HG02870 (cell line): ENCODE results near the gene CLDN15.
"Not testable (repeated sequence)": the region's sequence is repeated elsewhere in the genome, so short reads cannot be mapped to it uniquely, and the experiment has no call there.

ENCODE experiments used
- ATAC-seq: cut with Tn5 transposase; IDR thresholded peaks from one replicate; pipeline ENCODE4 v1.9.1; 2021; ENCODE audit warnings: mild to moderate bottlenecking, moderate library complexity; ENCODE audit not compliant: unreplicated experiment

CLDN15 gene

GRCh38 chr7:101237206-101238067, at the start of gene CLDN15:
CLDN15 (minus strand) TSS chr7:101237802; CDS start chr7:101237581, 221 bp downstream.
- no peak for ATAC-seq

GRCh38 chr7:101287032-101287431, 49.4 kb upstream of the CLDN15 start:
- ATAC-seq = no peak

- ATAC-seq = not testable (repeated sequence)
Measured at GRCh38 chr7:101285880-101286279, 48.3 kb upstream of the CLDN15 start.

- ATAC-seq = no peak
Measured at GRCh38 chr7:101285171-101285570, 47.6 kb upstream of the CLDN15 start.

GRCh38 chr7:101280912-101281311, 43.3 kb upstream of the CLDN15 start:
- ATAC-seq = not testable (repeated sequence)

GRCh38 chr7:101278461-101279292, 41.1 kb upstream of the CLDN15 start:
- no peak for ATAC-seq

GRCh38 chr7:101277155-101277554, 39.6 kb upstream of the CLDN15 start:
- ATAC-seq = no peak

- ATAC-seq = no peak
Measured at GRCh38 chr7:101273206-101273605, 35.6 kb upstream of the CLDN15 start.

GRCh38 chr7:101271021-101271420, 33.4 kb upstream of the CLDN15 start:
- no peak for ATAC-seq

GRCh38 chr7:101269664-101270063, 32.1 kb upstream of the CLDN15 start:
- no peak for ATAC-seq

GRCh38 chr7:101265622-101266516, 28.3 kb upstream of the CLDN15 start:
- no peak for ATAC-seq

- not testable (repeated sequence) for ATAC-seq
Measured at GRCh38 chr7:101264102-101264706, 26.6 kb upstream of the CLDN15 start.

GRCh38 chr7:101258243-101258731, 20.7 kb upstream of the CLDN15 start:
- ATAC-seq = no peak

GRCh38 chr7:101255796-101256195, 18.2 kb upstream of the CLDN15 start:
- no peak for ATAC-seq

- ATAC-seq = not testable (repeated sequence)
Measured at GRCh38 chr7:101253199-101253598, 15.6 kb upstream of the CLDN15 start.

- peak; percentile 95 for ATAC-seq
Measured at GRCh38 chr7:101251871-101252659, 14.5 kb upstream of the CLDN15 start.

GRCh38 chr7:101250324-101250723, 12.7 kb upstream of the CLDN15 start:
- peak; percentile 33 for ATAC-seq

GRCh38 chr7:101248276-101248675, 10.7 kb upstream of the CLDN15 start:
- no peak for ATAC-seq

- no peak for ATAC-seq
Measured at GRCh38 chr7:101245147-101245668, 7.6 kb upstream of the CLDN15 start.
